HuH-7 (cell line): ENCODE data around the gene OTOA.
"Not testable (repeated sequence)": the region's sequence is repeated elsewhere in the genome, so short reads cannot be mapped to it uniquely, and the experiment has no call there.

ENCODE experiments used
- DNase-seq: peaks from one replicate; pipeline ENCODE4 v3.0.0; 2011; ENCODE audit warnings: low spot score

OTOA gene

DNA sequence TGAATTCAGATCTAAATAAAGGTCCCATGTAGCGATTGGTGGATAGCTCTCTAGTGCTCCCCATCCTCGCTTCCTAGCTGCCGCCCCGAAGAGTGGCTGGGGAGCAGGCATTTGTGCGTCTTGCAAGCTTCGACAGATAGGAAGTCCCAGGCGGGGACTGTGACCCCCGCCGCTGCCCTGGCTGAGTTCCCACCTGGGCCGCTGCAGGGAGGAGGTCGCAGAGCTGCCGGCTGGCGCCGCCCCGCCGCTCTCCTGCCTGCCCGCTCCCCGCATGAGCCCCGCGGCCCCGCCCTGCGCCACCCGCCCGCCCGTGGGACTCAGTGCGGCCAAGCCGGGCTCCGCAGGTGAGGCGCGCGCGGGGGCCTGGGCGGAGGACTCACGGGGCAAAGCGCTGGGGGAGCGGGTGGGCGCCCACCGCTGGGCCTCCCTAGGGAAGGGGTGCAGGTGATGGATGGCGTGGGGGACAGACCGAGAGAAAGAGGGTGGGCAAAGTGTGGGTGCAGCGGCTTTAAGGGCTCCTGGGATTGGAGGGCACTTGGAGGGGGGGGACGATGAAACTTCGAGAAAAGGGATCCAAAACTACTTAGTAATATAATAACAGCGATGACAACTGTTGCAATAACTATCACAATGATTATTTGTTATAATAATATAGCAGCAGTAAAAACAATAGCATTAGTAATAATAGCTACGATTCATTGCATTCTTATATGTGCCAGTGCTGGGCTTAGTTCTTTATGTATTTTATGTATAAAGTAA lies at the start of gene OTOA:
TSS of gene OTOA (plus strand) at position 80 of the 759 bp plus-strand sequence. CDS start 14,547 bp downstream, outside the sequence.
- no peak for DNase-seq

DNA sequence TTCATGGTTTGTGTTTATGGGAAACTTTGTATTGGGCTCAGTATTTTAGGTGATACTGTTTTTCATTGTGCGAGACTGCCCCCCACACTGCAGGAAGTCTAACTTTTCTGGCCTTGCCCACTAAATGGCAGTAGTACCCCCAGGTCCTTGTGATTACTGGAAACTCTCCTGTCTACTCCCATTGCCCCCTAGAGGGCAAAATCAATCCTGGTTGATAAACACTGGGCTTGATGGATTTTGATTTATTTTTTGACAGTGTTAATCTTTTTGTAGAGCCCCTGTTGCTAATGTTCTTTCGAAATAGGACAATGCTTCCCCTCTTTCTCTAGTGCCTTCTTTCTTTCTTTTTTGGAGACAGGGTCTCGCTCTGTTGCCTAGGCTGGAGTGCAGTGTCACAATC lies 48.9 kb upstream of the OTOA start:
- no peak for DNase-seq

DNA sequence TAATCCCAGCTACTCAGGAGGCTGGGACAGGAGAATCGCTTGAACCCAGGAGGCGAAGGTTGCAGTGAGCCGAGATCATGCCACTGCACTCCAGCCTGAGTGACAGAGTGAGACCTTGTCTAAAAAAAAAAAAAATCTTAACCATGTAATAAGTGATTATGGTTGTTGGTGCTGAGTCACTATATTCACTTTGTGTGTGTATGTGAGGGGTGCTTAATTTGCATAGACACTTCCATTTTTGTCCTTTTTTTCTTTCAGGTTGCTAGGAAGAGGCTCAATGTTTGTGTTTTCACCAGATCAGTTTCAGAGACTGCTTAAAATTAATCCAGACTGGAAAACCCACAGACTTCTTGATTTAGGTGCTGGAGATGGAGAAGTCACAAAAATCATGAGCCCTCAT lies 46.2 kb upstream of the OTOA start:
- no peak for DNase-seq

DNA sequence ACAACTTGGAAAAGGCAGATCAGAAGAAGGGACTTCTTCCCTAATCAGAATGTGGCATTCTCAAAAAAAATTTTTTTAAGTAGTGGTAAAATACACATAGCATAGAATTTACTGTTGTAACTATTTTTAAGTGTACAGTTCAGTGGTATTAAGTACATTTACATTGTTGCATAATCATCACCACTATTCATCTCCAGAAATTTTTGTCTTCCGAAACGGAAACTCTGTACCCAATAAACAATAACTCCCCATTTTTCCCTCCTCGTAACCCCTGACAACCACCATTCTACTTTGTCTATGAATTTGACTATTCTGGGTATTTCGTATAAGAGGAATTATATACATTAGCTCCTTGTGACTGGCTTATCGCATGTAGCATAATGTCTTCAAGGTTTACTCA lies 45.5 kb upstream of the OTOA start:
- DNase-seq, result no peak

DNA sequence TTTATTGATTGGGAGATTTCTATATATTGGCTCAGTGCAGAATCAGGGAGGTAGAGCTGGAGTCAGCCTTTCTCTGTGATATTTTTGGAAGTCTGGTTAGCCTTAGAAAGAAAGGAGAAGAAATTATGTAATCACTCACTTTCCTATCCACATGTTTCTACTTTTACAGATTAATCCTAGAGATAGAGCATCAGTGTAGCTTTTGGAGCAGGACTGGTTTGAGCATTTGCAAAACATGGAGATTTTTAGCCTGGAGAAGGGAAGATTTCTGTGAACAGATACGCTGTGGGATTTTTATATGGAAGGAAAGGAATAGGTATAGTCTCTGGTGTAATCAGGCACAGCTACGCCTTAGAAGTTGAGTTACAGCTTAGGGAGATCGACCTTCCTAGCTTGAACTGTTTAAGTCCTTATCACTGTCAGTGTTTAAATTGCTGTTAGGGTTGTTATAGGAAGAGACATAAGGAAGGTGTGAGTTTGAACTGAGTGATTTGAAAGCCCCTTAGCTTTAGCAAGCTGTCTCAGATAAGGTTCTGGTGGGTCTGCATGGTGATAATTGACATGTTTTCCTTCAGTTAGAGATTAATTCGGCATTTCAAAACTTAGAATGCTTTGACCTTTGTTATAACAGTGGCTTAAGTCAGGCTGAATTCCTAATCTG lies 43.9 kb upstream of the OTOA start:
- DNase-seq, result no peak

DNA sequence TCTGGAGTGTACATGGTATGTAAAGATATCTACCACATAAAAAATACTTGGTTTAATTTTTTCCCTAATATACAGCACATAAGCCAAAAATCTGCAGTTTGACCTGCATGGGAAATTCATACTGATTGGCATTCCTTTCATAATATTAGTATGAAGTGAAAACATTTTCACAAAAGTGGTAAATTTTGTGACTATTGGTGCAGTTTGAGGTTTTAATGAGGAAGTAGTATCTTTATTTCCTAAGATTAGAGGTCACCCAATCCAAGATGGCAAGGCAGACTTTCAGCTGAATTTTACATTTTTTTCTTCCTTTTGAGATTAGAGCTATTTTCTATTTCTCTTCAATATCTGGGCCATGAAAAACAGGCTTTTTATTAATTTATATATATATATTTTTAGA lies 43.2 kb upstream of the OTOA start:
- no peak for DNase-seq

DNA sequence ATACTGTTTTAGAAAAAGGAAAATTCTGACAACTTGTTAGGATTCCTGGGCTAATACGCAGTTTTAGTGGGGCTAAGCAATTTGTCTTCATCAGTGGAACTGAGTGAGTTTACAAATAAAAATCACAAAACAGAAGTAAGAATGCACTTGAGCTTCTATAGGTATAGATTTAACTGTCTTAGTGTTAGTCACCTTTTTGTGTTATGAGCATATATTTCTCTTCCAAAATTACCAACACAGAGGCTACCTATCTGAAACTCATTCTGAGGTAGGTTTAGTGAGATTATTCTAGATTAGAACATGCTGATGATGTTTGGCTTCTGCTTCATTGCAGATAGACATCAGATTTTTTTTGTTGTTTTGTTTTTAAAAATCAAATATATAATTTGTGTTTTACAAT lies 41.2 kb upstream of the OTOA start:
- no peak for DNase-seq

DNA sequence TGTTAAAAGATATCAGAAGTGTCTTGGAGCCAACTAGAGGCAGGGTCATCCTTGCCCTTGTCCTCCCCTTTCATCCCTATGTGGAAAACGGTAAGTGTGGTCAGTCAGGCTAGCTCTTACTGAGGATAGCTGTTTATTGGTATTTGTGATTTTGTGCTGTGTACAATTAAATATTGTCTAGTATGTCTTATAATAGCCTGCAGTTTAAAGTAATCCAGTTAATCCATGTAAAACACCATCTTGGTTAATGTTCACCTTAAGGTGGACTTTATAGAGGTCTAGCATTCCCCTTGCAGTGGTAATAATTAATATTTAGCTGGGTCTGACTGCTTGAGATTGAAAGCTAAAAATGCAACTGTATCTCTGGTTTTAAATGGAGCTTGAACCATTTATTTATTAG lies 38.7 kb upstream of the OTOA start:
- DNase-seq, result no peak

DNA sequence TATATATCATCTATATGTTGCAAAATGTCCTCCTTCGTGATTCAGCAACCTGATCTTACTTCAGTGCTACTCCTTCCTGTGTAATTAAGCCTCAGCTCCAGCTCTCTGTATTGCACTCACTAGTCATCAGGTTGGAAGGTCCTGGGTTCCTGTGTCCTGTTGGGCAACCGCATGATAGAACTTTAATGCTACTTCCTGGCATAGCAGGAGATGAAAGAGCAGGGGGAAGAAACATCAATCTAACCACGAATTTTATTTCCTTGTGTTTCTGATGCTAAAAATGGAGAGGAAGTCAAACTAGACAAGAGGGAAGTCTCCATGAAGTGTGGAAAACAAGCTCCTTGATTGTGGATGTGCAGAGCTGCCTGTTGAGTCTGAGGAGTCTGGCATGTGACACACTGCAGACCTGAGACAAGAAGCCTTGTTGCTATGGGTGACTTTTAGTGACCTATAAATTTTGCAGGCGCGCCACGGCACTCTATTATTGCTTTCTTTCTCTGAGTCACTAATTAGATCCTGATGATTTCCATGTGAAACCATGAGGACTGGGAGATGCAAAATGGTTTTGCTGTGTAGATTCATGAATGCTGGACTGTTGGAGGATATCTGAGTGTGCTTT lies 37.0 kb upstream of the OTOA start:
- no peak for DNase-seq

DNA sequence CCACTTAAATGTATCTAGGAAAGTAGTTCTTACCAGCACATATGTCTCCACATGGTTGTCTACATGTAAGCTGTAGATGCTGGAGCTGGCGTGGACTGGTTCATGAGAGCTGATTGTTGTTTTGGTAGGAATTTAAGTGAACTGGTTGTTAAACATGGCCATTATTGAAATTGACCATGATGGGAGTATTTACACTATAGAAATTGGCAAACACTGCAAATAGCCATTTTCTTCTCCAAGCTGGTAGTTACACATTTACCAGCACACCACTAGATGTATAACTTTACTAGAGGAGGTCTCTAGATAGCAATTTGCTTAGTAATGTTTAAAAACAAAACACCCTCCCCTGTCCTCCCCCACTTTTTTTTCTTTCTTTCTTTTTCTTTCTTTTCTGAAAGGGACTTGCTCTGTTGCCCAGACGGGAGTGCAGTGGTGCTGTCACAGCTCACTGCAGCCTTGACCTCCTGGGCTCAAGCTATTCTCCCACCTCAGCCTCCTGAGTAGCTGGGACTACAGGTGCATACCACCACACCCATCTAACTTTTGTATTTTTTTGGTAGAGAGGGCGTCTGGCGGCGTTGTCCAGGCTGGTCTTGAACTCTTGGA lies 35.5 kb upstream of the OTOA start:
- no peak for DNase-seq

DNA sequence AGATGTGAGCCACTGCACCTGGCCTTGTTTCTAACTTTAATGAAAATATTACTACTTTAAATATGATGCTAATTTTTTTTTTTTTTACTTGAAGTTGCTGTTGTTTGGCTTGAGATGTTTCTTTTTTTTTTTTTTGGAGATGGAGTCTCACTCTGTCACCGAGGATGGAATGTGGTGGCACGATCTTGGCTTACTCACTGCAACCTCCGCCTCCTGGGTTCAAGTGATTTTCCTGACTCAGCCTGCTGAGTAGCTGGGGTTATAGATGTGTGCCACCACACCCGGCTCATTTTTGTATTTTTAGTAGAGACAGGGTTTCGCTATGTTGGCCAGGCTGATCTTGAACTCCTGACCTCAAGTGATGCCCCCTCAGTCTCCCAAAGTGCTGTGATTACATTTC lies 35.0 kb upstream of the OTOA start:
- DNase-seq, result no peak

DNA sequence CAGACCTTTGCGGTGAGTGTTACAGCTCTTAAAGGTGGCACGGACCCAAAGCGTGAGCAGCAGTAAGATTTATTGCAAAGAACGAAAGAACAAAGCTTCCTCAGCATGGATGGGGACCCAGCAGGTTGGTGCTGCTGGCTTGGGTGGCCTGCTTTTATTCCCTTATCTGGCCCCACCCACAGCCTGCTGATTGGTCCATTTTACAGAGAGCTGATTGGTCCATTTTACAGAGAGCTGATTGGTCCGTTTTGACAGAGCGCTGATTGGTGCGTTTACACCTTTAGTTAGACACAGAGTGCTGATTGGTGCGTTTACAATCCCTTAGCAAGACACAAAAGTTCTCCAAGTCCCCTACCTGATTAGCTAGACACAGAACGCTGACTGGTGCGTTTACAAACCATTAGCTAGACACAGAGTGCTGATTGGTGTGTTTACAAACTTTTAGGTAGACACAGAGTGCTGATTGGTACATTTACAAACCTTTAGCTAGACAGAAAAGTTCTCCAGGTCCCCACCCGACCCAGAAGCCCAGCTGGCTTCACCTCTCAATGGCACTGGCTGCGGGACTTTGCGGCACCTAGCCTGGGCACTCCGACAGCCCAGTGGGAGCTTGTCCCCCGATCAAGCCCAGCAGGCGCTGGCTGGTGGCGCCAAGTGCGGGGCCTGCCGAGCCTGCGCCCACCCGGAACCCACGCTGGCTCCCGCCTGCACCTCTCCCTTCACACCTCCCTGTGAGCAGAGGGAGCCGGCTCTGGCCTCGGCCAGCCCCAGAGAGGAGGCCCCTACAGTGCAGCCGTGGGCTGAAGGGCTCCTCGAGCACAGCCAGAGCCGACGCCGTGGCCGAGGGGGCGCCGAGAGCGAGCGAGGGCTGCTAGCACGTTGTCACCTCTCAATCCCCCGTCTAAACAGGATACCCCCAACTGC lies 33.9 kb upstream of the OTOA start:
- DNase-seq, result not testable (repeated sequence)

DNA sequence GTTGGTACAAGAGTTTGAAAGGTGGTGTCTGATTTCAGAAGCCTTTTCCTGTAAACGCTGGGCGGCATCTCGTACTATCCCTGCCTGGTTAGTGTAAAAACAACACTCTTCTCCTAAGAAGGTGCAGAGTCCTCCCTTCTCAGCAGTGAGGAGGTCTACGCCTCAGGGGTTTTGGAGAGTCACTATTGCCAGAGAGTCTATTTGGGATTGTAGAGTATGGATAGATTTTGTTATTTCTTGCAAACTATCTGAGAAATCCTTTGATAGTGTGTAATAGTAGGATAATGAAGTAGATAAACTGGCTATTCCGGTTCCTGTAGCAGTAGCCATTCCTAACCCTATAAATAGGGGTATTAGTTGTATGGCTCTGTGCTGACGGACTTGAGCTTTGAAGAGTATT lies 32.9 kb upstream of the OTOA start:
- not testable (repeated sequence) for DNase-seq

DNA sequence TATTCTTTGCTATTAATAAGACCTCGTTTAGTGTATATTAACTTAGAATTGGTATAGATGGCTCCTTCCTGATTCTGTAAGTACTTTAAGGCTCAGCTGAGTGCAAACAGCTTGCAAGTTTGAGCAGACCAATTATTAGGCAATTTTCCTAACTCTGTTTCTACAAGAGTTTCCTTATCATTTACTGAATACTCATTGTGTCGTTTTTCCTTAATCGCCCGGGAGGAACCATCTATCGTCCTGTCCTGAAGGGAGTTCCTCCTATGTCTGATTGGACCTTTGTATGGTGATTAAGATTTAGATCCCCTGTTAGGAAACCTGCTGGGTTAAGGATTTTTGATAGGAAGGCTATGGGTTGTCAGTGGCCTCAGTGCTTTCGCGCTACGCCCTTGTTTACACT lies 32.4 kb upstream of the OTOA start:
- not testable (repeated sequence) for DNase-seq

DNA sequence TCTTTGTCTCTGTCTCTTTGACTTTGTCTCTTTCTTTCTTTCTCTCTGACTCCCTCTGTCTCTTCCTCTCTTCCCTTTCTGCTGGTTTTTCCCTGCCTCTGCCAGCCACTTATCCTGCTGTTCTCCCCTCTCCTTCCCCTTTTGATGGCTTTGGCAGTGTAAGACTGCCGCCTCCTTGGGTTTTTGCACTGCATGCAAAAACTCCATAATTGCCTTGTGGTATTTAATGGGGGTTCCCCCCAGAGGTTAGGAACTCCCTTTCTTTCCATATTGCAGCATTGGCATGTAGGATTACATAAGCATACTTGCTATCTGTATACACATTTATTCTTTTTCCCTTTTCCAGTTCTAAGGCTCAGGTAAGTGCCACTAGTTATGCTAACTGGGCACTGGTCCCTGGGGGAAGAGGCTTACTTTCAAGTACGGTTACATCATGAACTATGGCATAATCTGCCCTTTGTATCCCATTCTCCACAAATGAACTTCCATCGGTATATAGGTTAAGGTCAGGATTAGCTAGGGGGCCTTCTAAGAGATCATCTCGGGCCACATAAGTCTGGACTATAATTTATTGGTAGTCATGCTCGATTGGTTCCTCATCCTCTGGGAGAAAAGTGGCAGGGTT lies 31.7 kb upstream of the OTOA start:
- DNase-seq, result not testable (repeated sequence)

DNA sequence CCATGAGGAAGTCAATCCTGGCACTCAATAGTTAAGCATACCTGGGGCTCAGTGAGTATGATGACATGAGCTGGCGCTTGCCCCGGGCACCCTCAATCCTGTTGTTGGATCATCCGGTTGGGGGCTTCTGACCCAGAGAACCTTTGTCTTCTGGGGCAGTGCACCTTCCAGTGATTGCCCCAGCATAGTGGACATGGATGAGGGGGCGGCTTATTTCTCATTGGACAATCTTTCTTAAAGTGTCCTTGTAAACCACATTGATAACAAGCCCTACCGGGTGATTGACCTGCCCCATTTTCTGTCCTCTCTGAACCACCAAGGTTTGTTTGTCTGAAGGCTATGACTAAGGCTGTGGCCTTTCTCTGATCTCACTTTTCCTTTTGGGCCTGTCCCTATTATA lies 29.6 kb upstream of the OTOA start:
- DNase-seq, result no peak

DNA sequence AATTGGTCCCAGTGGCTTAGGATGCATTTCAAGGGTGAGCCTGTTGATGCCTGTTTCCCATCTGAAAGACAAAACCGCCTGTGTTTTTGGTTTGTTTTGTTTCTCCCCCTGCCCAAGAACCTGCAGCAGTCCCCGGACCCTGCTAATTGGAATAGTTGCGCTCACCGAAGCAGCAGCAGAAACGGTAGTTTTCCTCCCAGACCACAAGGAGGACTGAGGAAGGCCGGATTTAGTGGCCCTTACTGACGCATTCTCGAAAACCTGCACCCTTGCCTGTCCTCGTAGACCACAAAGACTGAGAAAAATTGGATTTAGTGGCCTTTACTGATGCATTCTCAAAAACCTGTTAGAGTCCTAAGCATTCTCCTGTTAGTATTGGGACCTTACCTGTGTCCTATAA lies 28.1 kb upstream of the OTOA start:
- not testable (repeated sequence) for DNase-seq

DNA sequence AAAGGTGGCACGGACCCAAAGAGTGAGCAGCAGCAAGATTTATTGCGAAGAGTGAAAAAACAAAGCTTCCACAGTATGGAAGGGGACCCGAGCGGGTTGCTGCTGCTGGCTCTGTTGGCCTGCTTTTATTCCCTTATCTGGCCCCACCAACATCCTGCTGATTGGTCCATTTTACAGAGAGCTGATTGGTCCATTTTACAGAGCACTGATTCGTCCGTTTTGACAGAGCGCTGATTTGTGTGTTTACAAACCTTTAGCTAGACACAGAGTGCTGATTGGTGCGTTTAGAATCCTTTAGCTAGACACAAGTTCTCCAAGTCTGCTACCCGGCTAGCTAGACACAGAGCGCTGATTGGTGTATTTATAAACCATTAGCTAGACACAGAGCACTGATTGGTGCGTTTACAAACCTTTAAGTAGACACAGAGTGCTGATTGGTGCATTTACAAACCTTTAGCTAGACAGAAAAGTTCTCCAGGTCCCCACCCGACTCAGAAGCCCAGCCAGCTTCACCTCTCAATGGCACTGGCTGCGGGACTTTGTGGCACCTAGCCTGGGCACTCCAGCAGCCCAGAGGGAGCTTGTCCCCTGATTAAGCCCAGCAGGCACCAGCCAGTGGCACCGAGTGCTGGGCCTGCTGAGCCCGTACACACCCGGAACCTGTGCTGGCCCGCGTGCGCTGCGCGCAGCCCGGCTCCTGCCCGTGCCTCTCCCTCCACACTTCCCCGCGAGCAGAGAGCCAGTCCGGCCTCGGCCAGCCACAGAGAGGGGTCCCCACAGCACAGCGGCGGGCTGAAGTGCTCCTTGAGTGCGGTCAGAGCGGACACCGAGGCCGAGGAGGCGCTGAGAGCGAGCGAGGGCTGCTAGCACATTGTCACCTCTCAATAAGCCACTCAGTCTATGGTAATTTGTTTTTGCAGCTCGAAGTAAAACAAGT lies 26.5 kb upstream of the OTOA start:
- DNase-seq, result no peak

DNA sequence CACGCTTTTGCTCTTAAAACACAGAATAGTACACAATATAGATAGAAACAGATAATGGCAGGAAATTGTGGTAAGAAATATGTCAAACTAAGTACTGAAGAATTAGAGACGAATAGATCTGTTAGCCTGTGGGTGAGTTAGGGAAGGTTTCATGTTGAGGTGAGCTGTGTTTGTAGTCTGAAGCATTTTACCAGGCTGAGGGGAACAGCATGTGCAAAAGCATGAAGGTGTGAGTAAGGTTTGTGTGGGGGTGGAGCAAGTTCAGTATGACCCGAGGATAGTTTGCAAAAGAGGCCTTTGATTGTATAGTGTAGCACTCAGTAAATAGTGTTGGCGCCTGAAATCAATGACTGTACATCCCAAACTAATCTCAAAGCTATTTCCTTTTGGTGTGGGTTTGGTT lies 25.2 kb upstream of the OTOA start:
- peak; percentile 61 for DNase-seq

DNA sequence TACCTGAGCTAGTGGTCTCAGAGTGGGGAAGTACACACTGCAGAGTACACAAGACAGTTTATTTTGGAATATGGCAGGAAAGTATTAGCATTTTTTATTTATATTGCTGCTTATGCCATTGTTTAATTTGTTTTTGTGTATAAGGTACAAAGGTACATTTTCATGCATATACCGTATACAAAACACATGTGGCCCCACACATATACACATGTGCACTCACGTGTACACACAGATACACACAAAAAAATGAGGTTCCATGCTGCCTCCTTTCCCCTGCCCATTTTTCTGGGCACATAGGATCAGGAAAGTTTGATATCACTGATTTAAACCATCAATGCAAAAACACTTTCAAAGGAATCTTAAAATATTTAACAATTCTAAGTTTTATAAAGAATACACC lies 24.3 kb upstream of the OTOA start:
- no peak for DNase-seq
